Glutamatergic neuron (in vitro differentiated cells): ENCODE results near the gene NUCB2. TPM values are rescaled to one million over a fixed set of nuclear protein-coding genes. Genes with fewer than 3 reads are reported as not detected.
A peak's percentile ranks its signal among the peaks of the same experiment; 100 is the strongest.

ENCODE experiments used
- DNase-seq: peaks from one replicate; pipeline ENCODE4 v3.0.0; 2022
- H3K27ac Mint-ChIP-seq: one replicate; pipeline ENCODE4 v1.8.0; 2020; ENCODE audit warnings: mild to moderate bottlenecking, mixed read lengths, inconsistent platforms; ENCODE audit not compliant: unreplicated experiment
- H3K27me3 Mint-ChIP-seq: one replicate; pipeline ENCODE4 v1.8.0; 2020; ENCODE audit warnings: mild to moderate bottlenecking, moderate library complexity, mixed read lengths, inconsistent platforms; ENCODE audit not compliant: unreplicated experiment
- H3K36me3 Mint-ChIP-seq: one replicate; pipeline ENCODE4 v1.8.0; 2020; ENCODE audit warnings: mild to moderate bottlenecking, mixed read lengths, inconsistent platforms; ENCODE audit not compliant: unreplicated experiment
- H3K4me1 Mint-ChIP-seq: one replicate; pipeline ENCODE4 v1.8.0; 2020; ENCODE audit warnings: mild to moderate bottlenecking, low read depth, mixed read lengths, inconsistent platforms; ENCODE audit not compliant: unreplicated experiment
- H3K4me3 Mint-ChIP-seq: one replicate; pipeline ENCODE4 v1.8.0; 2020; ENCODE audit warnings: mild to moderate bottlenecking, mixed read lengths, inconsistent platforms; ENCODE audit not compliant: unreplicated experiment
- H3K9me3 Mint-ChIP-seq: one replicate; pipeline ENCODE4 v1.8.0; 2020; ENCODE audit warnings: mild to moderate bottlenecking, moderate library complexity, mixed read lengths, inconsistent platforms; ENCODE audit not compliant: unreplicated experiment
- CTCF ChIP-seq: fragments of 200-600 bp; sonication (generic); IDR thresholded peaks from one replicate; pipeline ENCODE4 v1.5.0; 2021; ENCODE audit not compliant: partially characterized antibody, unreplicated experiment
- total RNA-seq: library from RNA; stranded (reverse); fragmentation: NEBNext Ultra II Directional; extraction: Animal tissue kit (Norgen Biotek cat#: 25700); gene quantifications from one replicate; pipeline ENCODE4 v1.2.1, GENCODE V29; 2021; ENCODE audit not compliant: unreplicated experiment

Gene NUCB2
- total RNA-seq, 1 donor from 2014 or later = 11.5 TPM

GRCh38 chr11:17352950-17353820 is 76.6 kb downstream of the NUCB2 start:
- peaks cover 8% of the 10 kb centered on the region for H3K9me3 Mint-ChIP-seq
- H3K4me1 Mint-ChIP-seq = peaks cover 11% of the 10 kb centered on the region
- peak overlapping the region; percentile 50 for H3K27ac Mint-ChIP-seq
- DNase-seq = peak; percentile 80
- H3K36me3 Mint-ChIP-seq = no peaks in the 10 kb centered on the region
- peaks cover 21% of the 10 kb centered on the region for H3K27me3 Mint-ChIP-seq
- H3K4me3 Mint-ChIP-seq = peak overlapping the region; percentile 90
- no peak for TF ChIP-seq CTCF

GRCh38 chr11:17353821-17354600 is 77.5 kb downstream of the NUCB2 start:
- Mint-ChIP-seq H3K9me3 (peaks cover 8% of the 10 kb centered on the region), H3K27ac (peak overlapping the region; percentile 46), H3K4me3 (peak overlapping the region; percentile 90), H3K27me3 (peaks cover 21% of the 10 kb centered on the region), H3K36me3 (no peaks in the 10 kb centered on the region), H3K4me1 (peaks cover 11% of the 10 kb centered on the region)
- no peak for DNase-seq
- no peak for TF ChIP-seq CTCF

- no peak overlapping the region for H3K27ac Mint-ChIP-seq
These were observed 78.1 kb downstream of the NUCB2 start for GRCh38 chr11:17354601-17354991.

GRCh38 chr11:17366495-17366894 is 90.0 kb downstream of the NUCB2 start:
- H3K4me3 Mint-ChIP-seq = no peak overlapping the region
- peaks cover 10% of the 10 kb centered on the region for H3K9me3 Mint-ChIP-seq
- no peaks in the 10 kb centered on the region for H3K27me3 Mint-ChIP-seq
- H3K36me3 Mint-ChIP-seq = peaks cover 28% of the 10 kb centered on the region
- no peaks in the 10 kb centered on the region for H3K4me1 Mint-ChIP-seq
- no peak for TF ChIP-seq CTCF
- H3K27ac Mint-ChIP-seq = no peak overlapping the region
- DNase-seq = no peak

More at GRCh38 chr11:17354601-17354991, 78.1 kb downstream of the NUCB2 start:
- peaks cover 22% of the 10 kb centered on the region for H3K27me3 Mint-ChIP-seq
- H3K4me3 Mint-ChIP-seq = peak overlapping the region; percentile 90
- H3K4me1 Mint-ChIP-seq = peaks cover 11% of the 10 kb centered on the region
- H3K9me3 Mint-ChIP-seq = peaks cover 8% of the 10 kb centered on the region
- DNase-seq = peak; percentile 66
- TF ChIP-seq CTCF = peak; percentile 85
- H3K36me3 Mint-ChIP-seq = no peaks in the 10 kb centered on the region

GRCh38 chr11:17368551-17368950 is 92.0 kb downstream of the NUCB2 start:
- peaks cover 40% of the 10 kb centered on the region for H3K36me3 Mint-ChIP-seq
- no peak overlapping the region for H3K4me3 Mint-ChIP-seq
- no peak for TF ChIP-seq CTCF

More at GRCh38 chr11:17368551-17368950, 92.0 kb downstream of the NUCB2 start:
- no peaks in the 10 kb centered on the region for H3K4me1 Mint-ChIP-seq
- peaks cover 10% of the 10 kb centered on the region for H3K9me3 Mint-ChIP-seq
- no peak for DNase-seq
- H3K27ac Mint-ChIP-seq = no peak overlapping the region
- H3K27me3 Mint-ChIP-seq = no peaks in the 10 kb centered on the region
